WTC11 (cell line): ENCODE data around the gene NSMCE1. TPM values are rescaled to one million over a fixed set of nuclear protein-coding genes. Genes with fewer than 3 reads are reported as not detected.

ENCODE experiments used
- ATAC-seq: fragments of 200-7000 bp; cut with Tn5 transposase; 2 replicates; pipeline ENCODE4 v1.10.0; 2021; ENCODE audit warnings: mild to moderate bottlenecking, moderate library complexity
- CTCF ChIA-PET: fragments of 300-600 bp; sonication (Branson Sonifier 250); formaldehyde crosslinking; loops from one replicate; lab custom pipeline; 2021; ENCODE audit warnings: antibody characterized with exemption; lab: Charles Lee
- POLR2A ChIA-PET: fragments of 350-600 bp; sonication (Branson Sonifier 250); formaldehyde crosslinking; loops from one replicate; lab custom pipeline; 2021; ENCODE audit warnings: antibody characterized with exemption; lab: Charles Lee
- DNase-seq: peaks from one replicate; pipeline ENCODE4 v3.0.0; 2021; ENCODE audit warnings: low spot score
- H3K27ac Mint-ChIP-seq: 2 replicates; pipeline ENCODE4 v1.8.0; 2021; ENCODE audit warnings: mixed read lengths
- H3K27me3 Mint-ChIP-seq: 2 replicates; pipeline ENCODE4 v1.8.0; 2021; ENCODE audit warnings: low read depth, mild to moderate bottlenecking, moderate library complexity, mixed read lengths
- H3K36me3 Mint-ChIP-seq: 2 replicates; pipeline ENCODE4 v1.8.0; 2021; ENCODE audit warnings: mixed read lengths
- H3K4me1 Mint-ChIP-seq: 2 replicates; pipeline ENCODE4 v1.8.0; 2022; ENCODE audit warnings: mixed read lengths
- H3K4me3 Mint-ChIP-seq: 2 replicates; pipeline ENCODE4 v1.8.0; 2021; ENCODE audit warnings: mild to moderate bottlenecking, moderate library complexity, mixed read lengths
- H3K9me3 Mint-ChIP-seq: 2 replicates; pipeline ENCODE4 v1.8.0; 2021; ENCODE audit warnings: mixed read lengths
- AR ChIP-seq: fragments of 250-450 bp; sonication (Bioruptor Pico); IDR thresholded peaks from 2 replicates; pipeline ENCODE4 v1.9.0; 2021; ENCODE audit warnings: mild to moderate bottlenecking
- ARID4B ChIP-seq: sonication (generic); formaldehyde crosslinking; IDR thresholded peaks from 2 replicates; pipeline ENCODE4 v1.8.0; 2023; ENCODE audit warnings: missing genetic modification reagents, mild to moderate bottlenecking, borderline replicate concordance
- E2F5 ChIP-seq: sonication (generic); formaldehyde crosslinking; IDR thresholded peaks from 2 replicates; pipeline ENCODE4 v1.8.1; 2022; ENCODE audit warnings: mild to moderate bottlenecking, moderate library complexity, missing genetic modification reagents
- EMX1 ChIP-seq: fragments of 250-450 bp; sonication (Bioruptor Pico); IDR thresholded peaks from 2 replicates; pipeline ENCODE4 v1.8.0; 2021; ENCODE audit warnings: mild to moderate bottlenecking
- FOXJ3 ChIP-seq: sonication (generic); formaldehyde crosslinking; IDR thresholded peaks from 2 replicates; pipeline ENCODE4 v1.9.0; 2021; ENCODE audit warnings: missing genetic modification reagents, mild to moderate bottlenecking, borderline replicate concordance
- MXD4 ChIP-seq: fragments of 250-450 bp; sonication (Bioruptor Pico); IDR thresholded peaks from 2 replicates; pipeline ENCODE4 v1.8.0; 2021; ENCODE audit warnings: mild to moderate bottlenecking, moderate library complexity, borderline replicate concordance
- NR2C2 ChIP-seq: sonication (generic); formaldehyde crosslinking; IDR thresholded peaks from 2 replicates; pipeline ENCODE4 v1.8.0; 2022; ENCODE audit warnings: mild to moderate bottlenecking, missing genetic modification reagents
- TEAD4 ChIP-seq: sonication (generic); formaldehyde crosslinking; IDR thresholded peaks from 2 replicates; pipeline ENCODE4 v1.8.0; 2022; ENCODE audit warnings: mild to moderate bottlenecking, missing genetic modification reagents
- ZNF232 ChIP-seq: sonication (generic); formaldehyde crosslinking; IDR thresholded peaks from 2 replicates; pipeline ENCODE4 v1.8.0; 2022; ENCODE audit warnings: mild to moderate bottlenecking, missing genetic modification reagents
- ZNF263 ChIP-seq: sonication (generic); formaldehyde crosslinking; IDR thresholded peaks from 2 replicates; pipeline ENCODE4 v1.8.1; 2022; ENCODE audit warnings: low read depth, mild to moderate bottlenecking, moderate library complexity, missing genetic modification reagents
- ZNF317 ChIP-seq: sonication (generic); formaldehyde crosslinking; IDR thresholded peaks from 2 replicates; pipeline ENCODE4 v1.8.1; 2023; ENCODE audit warnings: low read depth, mild to moderate bottlenecking, moderate library complexity, missing genetic modification reagents, borderline replicate concordance
- total RNA-seq: library from RNA; stranded (reverse); gene quantifications from 3 replicates; pipeline ENCODE4 v1.2.3, GENCODE V29; 2021
- TF ChIP-seq, protein P1 (sequence below): sonication (generic); formaldehyde crosslinking; IDR thresholded peaks from 2 replicates; pipeline ENCODE4 v1.8.1; 2023; ENCODE audit warnings: mild to moderate bottlenecking, missing genetic modification reagents, borderline replicate concordance

The NSMCE1 gene
- total RNA-seq, 1 experiment from 2014 or later = 29.4 TPM

- no peaks in the 10 kb centered on the region for H3K27me3 Mint-ChIP-seq
Observed at GRCh38 chr16:27253526-27253930, 15.0 kb downstream of the NSMCE1 start.

More at GRCh38 chr16:27253526-27253930, 15.0 kb downstream of the NSMCE1 start:
- no peak overlapping the region for H3K4me3 Mint-ChIP-seq
- ChIA-PET CTCF (interaction anchor here (1.8 kb wide), 1 partner anchor 19 kb away, joined by 7 read pairs; no protein-coding TSS in a partner anchor), POLR2A (no interaction called here)
- H3K9me3 Mint-ChIP-seq = no peaks in the 10 kb centered on the region
- TF ChIP-seq ZNF317 (CRISPR knock-in tag) = no peak
- no peak for TF ChIP-seq ARID4B
- no peak for TF ChIP-seq ZNF232
- no peak for TF ChIP-seq TEAD4 (CRISPR knock-in tag)
- TF ChIP-seq MXD4 = no peak
- TF ChIP-seq NR2C2 (CRISPR knock-in tag) = no peak
- TF ChIP-seq EMX1 (CRISPR knock-in tag) = no peak
- no peak for TF ChIP-seq ZNF263
- TF ChIP-seq AR (CRISPR knock-in tag) = no peak
- no peak for TF ChIP-seq FOXJ3
- TF ChIP-seq E2F5 = no peak
- TF ChIP-seq, protein P1, sequence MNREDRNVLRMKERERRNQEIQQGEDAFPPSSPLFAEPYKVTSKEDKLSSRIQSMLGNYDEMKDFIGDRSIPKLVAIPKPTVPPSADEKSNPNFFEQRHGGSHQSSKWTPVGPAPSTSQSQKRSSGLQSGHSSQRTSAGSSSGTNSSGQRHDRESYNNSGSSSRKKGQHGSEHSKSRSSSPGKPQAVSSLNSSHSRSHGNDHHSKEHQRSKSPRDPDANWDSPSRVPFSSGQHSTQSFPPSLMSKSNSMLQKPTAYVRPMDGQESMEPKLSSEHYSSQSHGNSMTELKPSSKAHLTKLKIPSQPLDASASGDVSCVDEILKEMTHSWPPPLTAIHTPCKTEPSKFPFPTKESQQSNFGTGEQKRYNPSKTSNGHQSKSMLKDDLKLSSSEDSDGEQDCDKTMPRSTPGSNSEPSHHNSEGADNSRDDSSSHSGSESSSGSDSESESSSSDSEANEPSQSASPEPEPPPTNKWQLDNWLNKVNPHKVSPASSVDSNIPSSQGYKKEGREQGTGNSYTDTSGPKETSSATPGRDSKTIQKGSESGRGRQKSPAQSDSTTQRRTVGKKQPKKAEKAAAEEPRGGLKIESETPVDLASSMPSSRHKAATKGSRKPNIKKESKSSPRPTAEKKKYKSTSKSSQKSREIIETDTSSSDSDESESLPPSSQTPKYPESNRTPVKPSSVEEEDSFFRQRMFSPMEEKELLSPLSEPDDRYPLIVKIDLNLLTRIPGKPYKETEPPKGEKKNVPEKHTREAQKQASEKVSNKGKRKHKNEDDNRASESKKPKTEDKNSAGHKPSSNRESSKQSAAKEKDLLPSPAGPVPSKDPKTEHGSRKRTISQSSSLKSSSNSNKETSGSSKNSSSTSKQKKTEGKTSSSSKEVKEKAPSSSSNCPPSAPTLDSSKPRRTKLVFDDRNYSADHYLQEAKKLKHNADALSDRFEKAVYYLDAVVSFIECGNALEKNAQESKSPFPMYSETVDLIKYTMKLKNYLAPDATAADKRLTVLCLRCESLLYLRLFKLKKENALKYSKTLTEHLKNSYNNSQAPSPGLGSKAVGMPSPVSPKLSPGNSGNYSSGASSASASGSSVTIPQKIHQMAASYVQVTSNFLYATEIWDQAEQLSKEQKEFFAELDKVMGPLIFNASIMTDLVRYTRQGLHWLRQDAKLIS (CRISPR knock-in tag) = no peak
- H3K36me3 Mint-ChIP-seq = peaks cover 15% of the 10 kb centered on the region
- H3K4me1 Mint-ChIP-seq = no peaks in the 10 kb centered on the region
- ATAC-seq = no peak
- DNase-seq = no peak
- no peak overlapping the region for H3K27ac Mint-ChIP-seq
